ENCODE data around the gene LDAF1. TPM values are rescaled to one million over a fixed set of nuclear protein-coding genes. Genes with fewer than 3 reads are reported as not detected.

Gene LDAF1
- total and polyA plus RNA-seq, 2 of the 8 experiments (the other 6 are each of a cell fraction or from before 2014, with no cell fraction given) = 32.4 to 34.2 TPM

GRCh38 chr16:21125191-21125590 is 33.3 kb upstream of the LDAF1 start (continued):
- TF ChIP-seq CHD7 (IDR thresholded peaks at IDR 0.05; ENCODE audit: insufficient replicate concordance, low read length) (no peak), EZH2 (IDR thresholded peaks at IDR 0.05; ENCODE audit: low read depth, low read length, severe bottlenecking) (no peak), SAP30 (IDR thresholded peaks at IDR 0.05; ENCODE audit: insufficient read depth, insufficient replicate concordance, low read length) (no peak), YY1 (IDR thresholded peaks at IDR 0.05; ENCODE audit: low read depth, low read length) (no peak), HDAC2 (IDR thresholded peaks at IDR 0.05; ENCODE audit: borderline replicate concordance in 1 of 2, low read depth in 2 of 2, low read length in 2 of 2) (no peak), MAFK (IDR thresholded peaks at IDR 0.05; ENCODE audit: low read depth, low read length) (no peak), SIX5 (IDR thresholded peaks at IDR 0.05; ENCODE audit: low read depth, low read length) (no peak)

Data from H1 (cell line).